ENCODE measurements around the gene ZYG11A. TPM values are rescaled to one million over a fixed set of nuclear protein-coding genes. Genes with fewer than 3 reads are reported as not detected.
"Not testable (repeated sequence)": the region's sequence is repeated elsewhere in the genome, so short reads cannot be mapped to it uniquely, and the experiment has no call there.

The ZYG11A gene
- 0.14 and 0.19 TPM in 2 replicates for total RNA-seq
- long read RNA-seq: 0 reads

- Mint-ChIP-seq H3K27ac (ENCODE audit: unreplicated experiment) (no peak within 1 kb of the TSS), H3K27me3 (ENCODE audit: low read depth) (peaks cover 59% of the 10 kb centered on the region), H3K4me3 (peak within 1 kb of the TSS; percentile 74), H3K36me3 (ENCODE audit: low read depth) (no peaks in the 10 kb centered on the region), H3K9me3 (no peaks in the 10 kb centered on the region), H3K4me1 (peaks cover 4% of the 10 kb centered on the region)
- peak; percentile 62 for TF ChIP-seq CTCF (conservative IDR thresholded peaks at IDR 0.05)
- peak; percentile 59 for DNase-seq (ENCODE audit: low read depth, low spot score)
Measured at GRCh38 chr1:52842643-52843310, at the start of gene ZYG11A. TSS of gene ZYG11A (plus strand) at chr1:52842760. CDS start at chr1:52842884, 124 bp downstream.

GRCh38 chr1:52793717-52794116, 48.8 kb upstream of the ZYG11A start:
- not testable (repeated sequence) for DNase-seq (ENCODE audit: low read depth, low spot score); H3K4me1 Mint-ChIP-seq; H3K9me3 Mint-ChIP-seq; H3K27me3 Mint-ChIP-seq (ENCODE audit: low read depth); H3K4me3 Mint-ChIP-seq; H3K36me3 Mint-ChIP-seq (ENCODE audit: low read depth)
- peak overlapping the region; percentile 73 for H3K27ac Mint-ChIP-seq (ENCODE audit: unreplicated experiment)

- Mint-ChIP-seq H3K27ac (ENCODE audit: unreplicated experiment) (no peak overlapping the region), H3K27me3 (ENCODE audit: low read depth) (no peaks in the 10 kb centered on the region), H3K4me1 (peaks cover 4% of the 10 kb centered on the region), H3K4me3 (no peak overlapping the region), H3K36me3 (ENCODE audit: low read depth) (peaks cover 7% of the 10 kb centered on the region), H3K9me3 (no peaks in the 10 kb centered on the region)
- DNase-seq (ENCODE audit: low read depth, low spot score): no peak
- no peak for TF ChIP-seq CTCF (conservative IDR thresholded peaks at IDR 0.05)
Measured at GRCh38 chr1:52795464-52795863, 47.1 kb upstream of the ZYG11A start.

- no peaks in the 10 kb centered on the region for H3K4me1 Mint-ChIP-seq
- TF ChIP-seq CTCF (conservative IDR thresholded peaks at IDR 0.05): no peak
- peaks cover 7% of the 10 kb centered on the region for H3K36me3 Mint-ChIP-seq (ENCODE audit: low read depth)
- DNase-seq (ENCODE audit: low read depth, low spot score): no peak
- H3K27me3 Mint-ChIP-seq (ENCODE audit: low read depth): no peaks in the 10 kb centered on the region
- H3K4me3 Mint-ChIP-seq: no peak overlapping the region
- no peak overlapping the region for H3K27ac Mint-ChIP-seq (ENCODE audit: unreplicated experiment)
- no peaks in the 10 kb centered on the region for H3K9me3 Mint-ChIP-seq
Measured at GRCh38 chr1:52798331-52798730, 44.2 kb upstream of the ZYG11A start.

- no peak overlapping the region for H3K27ac Mint-ChIP-seq (ENCODE audit: unreplicated experiment)
- H3K4me1 Mint-ChIP-seq: no peaks in the 10 kb centered on the region
- DNase-seq (ENCODE audit: low read depth, low spot score): no peak
- TF ChIP-seq CTCF (conservative IDR thresholded peaks at IDR 0.05): no peak
- no peaks in the 10 kb centered on the region for H3K9me3 Mint-ChIP-seq
- peaks cover 7% of the 10 kb centered on the region for H3K36me3 Mint-ChIP-seq (ENCODE audit: low read depth)
- no peak overlapping the region for H3K4me3 Mint-ChIP-seq
- no peaks in the 10 kb centered on the region for H3K27me3 Mint-ChIP-seq (ENCODE audit: low read depth)
Measured at GRCh38 chr1:52801011-52801410, 41.5 kb upstream of the ZYG11A start.

GRCh38 chr1:52804083-52804482, 38.5 kb upstream of the ZYG11A start:
- H3K9me3 Mint-ChIP-seq; H3K36me3 Mint-ChIP-seq (ENCODE audit: low read depth); H3K4me1 Mint-ChIP-seq; DNase-seq (ENCODE audit: low read depth, low spot score); H3K27ac Mint-ChIP-seq (ENCODE audit: unreplicated experiment); H3K4me3 Mint-ChIP-seq; H3K27me3 Mint-ChIP-seq (ENCODE audit: low read depth): not testable (repeated sequence)
